H1 (cell line): Measurements from ENCODE around the gene LITAF. TPM values are rescaled to one million over a fixed set of nuclear protein-coding genes. Genes with fewer than 3 reads are reported as not detected.

Experiments
- CTCF ChIA-PET: fragments of 300-600 bp; sonication (Branson Sonifier 250); formaldehyde crosslinking; loops from one replicate; lab custom pipeline; 2021; ENCODE audit not compliant: partially characterized antibody; lab: Charles Lee
- POLR2A ChIA-PET: fragments of 300-600 bp; sonication (Branson Sonifier 250); formaldehyde crosslinking; loops from one replicate; lab custom pipeline; 2021; ENCODE audit warnings: inconsistent platforms; ENCODE audit not compliant: partially characterized antibody; lab: Charles Lee
- DNase-seq, 2 experiments: peaks; one replicate each; pipeline versions ENCODE4 v3.0.0 to v3.0.0-alpha.2; 2010 to 2022; ENCODE audit warnings: low spot score in 2 of 2, low read depth in 1 of 2, mixed read lengths in 1 of 2
- FAIRE-seq: peaks from 2 replicates; lab custom pipeline; 2011; peaks lifted over from hg19 to GRCh38; lab: Jason Lieb, UNC
- H2AFZ ChIP-seq: 2 replicates; pipeline ENCODE4 v1.8.1; 2012; ENCODE audit warnings: low read length, inconsistent platforms
- H2AK5ac ChIP-seq: 2 replicates; pipeline ENCODE4 v1.6.1; 2013; ENCODE audit warnings: low read depth, low read length
- H2BK120ac ChIP-seq: replicated peaks from 2 replicates; pipeline ENCODE3; 2013; ENCODE audit warnings: low read depth, low read length, inconsistent platforms
- H2BK12ac ChIP-seq: 2 replicates; pipeline ENCODE4 v1.6.1; 2013; ENCODE audit warnings: low read depth, low read length
- H2BK15ac ChIP-seq: 2 replicates; pipeline ENCODE4 v1.6.1; 2013; ENCODE audit warnings: low read length
- H2BK20ac ChIP-seq: 2 replicates; pipeline ENCODE4 v1.6.1; 2013; ENCODE audit warnings: low read length
- H2BK5ac ChIP-seq: 2 replicates; pipeline ENCODE4 v1.6.1; 2013; ENCODE audit warnings: low read depth, low read length
- H3K14ac ChIP-seq: 2 replicates; pipeline ENCODE4 v1.6.1; 2013; ENCODE audit warnings: inconsistent platforms; ENCODE audit not compliant: insufficient read length
- H3K18ac ChIP-seq: 2 replicates; pipeline ENCODE4 v1.6.1; 2013; ENCODE audit warnings: low read length; ENCODE audit errors: extremely low read depth
- H3K23ac ChIP-seq: 2 replicates; pipeline ENCODE4 v1.6.1; 2013; ENCODE audit warnings: inconsistent platforms; ENCODE audit not compliant: insufficient read length
- H3K23me2 ChIP-seq: 2 replicates; pipeline ENCODE4 v1.6.1; 2013; ENCODE audit warnings: low read depth, low read length
- H3K27ac ChIP-seq: 2 replicates; pipeline ENCODE4 v1.6.1; 2011; ENCODE audit warnings: low read depth, low read length, inconsistent platforms
- H3K27me3 ChIP-seq, 4 experiments: replicated peaks in 1 of 4; 1 replicate in 1 of 4; 2 replicates in 3 of 4; pipeline versions ENCODE4 v1.6.1 to v1.8.1; 2011 to 2013; ENCODE audit warnings: low read length in 3 of 4, mild to moderate bottlenecking in 3 of 4, inconsistent platforms in 2 of 4, mixed read lengths in 2 of 4, moderate library complexity in 1 of 4; ENCODE audit not compliant: control insufficient read depth in 3 of 4, insufficient read depth in 3 of 4; ENCODE audit errors: extremely low read depth in 1 of 4
- H3K36me3 ChIP-seq, 4 experiments: 2 replicates each; pipeline versions ENCODE4 v1.6.1 to v1.8.1; 2011 to 2013; ENCODE audit warnings: mild to moderate bottlenecking in 4 of 4, low read length in 3 of 4, moderate library complexity in 2 of 4, control low read depth in 1 of 4, inconsistent platforms in 1 of 4; ENCODE audit not compliant: insufficient read depth in 4 of 4, control insufficient read depth in 2 of 4
- H3K4ac ChIP-seq: replicated peaks from 2 replicates; pipeline ENCODE3; 2013; ENCODE audit warnings: low read length, low read depth, mixed read lengths, inconsistent platforms; ENCODE audit not compliant: insufficient read length
- H3K4me1 ChIP-seq, 4 experiments: replicated peaks in 1 of 4; 1 replicate in 1 of 4; 2 replicates in 3 of 4; pipeline versions ENCODE4 v1.6.1 to v1.8.1; 2011 to 2013; ENCODE audit warnings: low read length in 3 of 4, inconsistent platforms in 2 of 4, mixed read lengths in 1 of 4; ENCODE audit not compliant: insufficient read depth in 4 of 4, control insufficient read depth in 3 of 4
- H3K4me2 ChIP-seq, 2 experiments: 2 replicates each; pipeline versions ENCODE4 v1.6.1 to v1.8.1; 2011 to 2013; ENCODE audit warnings: low read depth in 2 of 2, low read length in 2 of 2, control low read depth in 1 of 2, inconsistent platforms in 1 of 2, mild to moderate bottlenecking in 1 of 2; ENCODE audit not compliant: insufficient read depth in 1 of 2
- H3K4me3 ChIP-seq, 4 experiments: fragments of 200-600, 300-600 bp in 1 of 4; sonication (generic), shearing (Covaris generic), sonication (Bioruptor Twin) in 1 of 4; 2 replicates each; pipeline versions ENCODE4 v1.5.1 to v1.8.1; 2011 to 2016; ENCODE audit warnings: low read length in 4 of 4, low read depth in 3 of 4, control low read depth in 2 of 4, inconsistent platforms in 2 of 4, mild to moderate bottlenecking in 2 of 4, mixed read lengths in 1 of 4, moderate library complexity in 1 of 4; ENCODE audit not compliant: insufficient read depth in 2 of 4; ENCODE audit errors: extremely low read depth in 1 of 4
- H3K56ac ChIP-seq: replicated peaks from 2 replicates; pipeline ENCODE3; 2013; ENCODE audit warnings: low read depth, mild to moderate bottlenecking, mixed read lengths, low read length, inconsistent platforms; ENCODE audit not compliant: insufficient read length
- H3K79me1 ChIP-seq: 2 replicates; pipeline ENCODE4 v1.6.1; 2013; ENCODE audit warnings: low read depth, low read length, control low read depth
- H3K79me2 ChIP-seq, 2 experiments: 2 replicates each; pipeline versions ENCODE4 v1.6.1 to v1.8.1; 2012 to 2013; ENCODE audit warnings: low read length in 2 of 2, mild to moderate bottlenecking in 2 of 2, inconsistent platforms in 1 of 2; ENCODE audit not compliant: insufficient read depth in 2 of 2, control insufficient read depth in 1 of 2
- H3K9ac ChIP-seq, 4 experiments: replicated peaks in 1 of 4; 1 replicate in 1 of 4; 2 replicates in 3 of 4; pipeline versions ENCODE4 v1.6.1 to v1.8.1; 2011 to 2013; ENCODE audit warnings: low read depth in 3 of 4, low read length in 3 of 4, control low read depth in 2 of 4, mild to moderate bottlenecking in 2 of 4, moderate library complexity in 2 of 4, inconsistent platforms in 1 of 4; ENCODE audit errors: extremely low read depth in 1 of 4
- H3K9me3 ChIP-seq, 2 experiments: 2 replicates each; pipeline versions ENCODE4 v1.6.1 to v1.8.1; 2012 to 2013; ENCODE audit warnings: mild to moderate bottlenecking in 2 of 2, moderate library complexity in 2 of 2, control low read depth in 1 of 2, inconsistent platforms in 1 of 2, low read depth in 1 of 2, low read length in 1 of 2, mixed read lengths in 1 of 2; ENCODE audit not compliant: insufficient read depth in 2 of 2
- H4K20me1 ChIP-seq, 2 experiments: replicated peaks in 1 of 2; 2 replicates each; pipeline versions ENCODE3 to v1.8.1; 2011 to 2013; ENCODE audit warnings: inconsistent platforms in 2 of 2, low read length in 2 of 2, mild to moderate bottlenecking in 1 of 2; ENCODE audit not compliant: insufficient read depth in 2 of 2, control insufficient read depth in 1 of 2
- H4K5ac ChIP-seq: 2 replicates; pipeline ENCODE4 v1.6.1; 2013; ENCODE audit warnings: low read length, low read depth, mixed read lengths, inconsistent platforms; ENCODE audit not compliant: insufficient read length
- H4K8ac ChIP-seq: 2 replicates; pipeline ENCODE4 v1.8.0; 2013; ENCODE audit warnings: mild to moderate bottlenecking, moderate library complexity, low read length, inconsistent platforms; ENCODE audit not compliant: insufficient read depth; ENCODE audit errors: extremely low read depth
- H4K91ac ChIP-seq: replicated peaks from 2 replicates; pipeline ENCODE3; 2013; ENCODE audit warnings: low read length, mixed read lengths, inconsistent platforms; ENCODE audit not compliant: insufficient read length
- BACH1 ChIP-seq: IDR thresholded peaks from 2 replicates; pipeline ENCODE4 v1.6.1; 2012; ENCODE audit warnings: low read length, improper control_type of control experiment
- BRCA1 ChIP-seq: IDR thresholded peaks from 2 replicates; pipeline ENCODE4 v1.6.1; 2012; ENCODE audit warnings: low read depth, low read length, improper control_type of control experiment
- CHD2 ChIP-seq: IDR thresholded peaks from 2 replicates; pipeline ENCODE4 v1.6.1; 2012; ENCODE audit warnings: low read length, improper control_type of control experiment
- EZH2 ChIP-seq: fragments of 200-600 bp; sonication (generic); IDR thresholded peaks from 2 replicates; pipeline ENCODE4 v1.7.1; 2012; ENCODE audit warnings: low read depth, mild to moderate bottlenecking, moderate library complexity, low read length, inconsistent platforms; ENCODE audit not compliant: severe bottlenecking
- GABPA ChIP-seq: IDR thresholded peaks from 2 replicates; pipeline ENCODE4 v1.6.1; 2011; ENCODE audit warnings: mild to moderate bottlenecking, low read length, moderate library complexity, borderline replicate concordance; ENCODE audit not compliant: insufficient read depth
- MAFK ChIP-seq: IDR thresholded peaks from 2 replicates; pipeline ENCODE4 v1.6.1; 2012; ENCODE audit warnings: low read depth, mild to moderate bottlenecking, improper control_type of control experiment, low read length
- POLR2A ChIP-seq, 2 experiments: IDR thresholded peaks; 1 replicate in 1 of 2; 2 replicates in 1 of 2; pipeline ENCODE4 v1.6.1; 2011; ENCODE audit warnings: low read depth in 2 of 2, low read length in 2 of 2, mild to moderate bottlenecking in 2 of 2; ENCODE audit errors: control extremely low read depth in 1 of 2
- SUZ12 ChIP-seq: fragments of 200-600 bp; sonication (generic); IDR thresholded peaks from 2 replicates; pipeline ENCODE4 v1.6.1; 2012; ENCODE audit warnings: mild to moderate bottlenecking, inconsistent platforms, low read length, moderate library complexity, mixed read lengths
- TCF12 ChIP-seq: IDR thresholded peaks from 2 replicates; pipeline ENCODE4 v1.6.1; 2011; ENCODE audit warnings: low read depth, mild to moderate bottlenecking, low read length
- TEAD4 ChIP-seq: IDR thresholded peaks from 2 replicates; pipeline ENCODE4 v1.6.1; 2012; ENCODE audit warnings: low read depth, low read length, inconsistent platforms, mixed read lengths
- WGBS, 2 experiments: shearing (Covaris generic) in 1 of 2; methylation state at CpG; one replicate each; pipeline versions ENCODE4 v1.1.6 to v1.1.7; 2013 to 2015; ENCODE audit warnings: low lambda C conversion rate in 2 of 2, mixed read lengths in 2 of 2, inconsistent platforms in 1 of 2, low coverage in 1 of 2, missing lambda C conversion rate in 1 of 2; ENCODE audit not compliant: insufficient replicate concordance in 2 of 2, insufficient coverage in 1 of 2, insufficient read length in 1 of 2; ENCODE audit errors: extremely low coverage in 1 of 2, missing lambda C conversion rate in 1 of 2; 5-methylcytosine and 5-hydroxymethylcytosine counted together
- polyA plus RNA-seq, 7 experiments: library from polyadenylated mRNA; depleted of rRNA in 3 of 7; stranded (reverse) in 5 of 7; unstranded in 2 of 7; fragments of >200 nt in 5 of 7; fragments of 200-250 nt in 2 of 7; gene quantifications; 1 replicate in 5 of 7; 2 replicates in 1 of 7; 4 replicates in 1 of 7; pipeline versions ENCODE4 v1.2.1 to v1.2.3, GENCODE V29; 2011 to 2013; ENCODE audit warnings: missing spikeins in 2 of 7, mixed read lengths in 2 of 7
- total RNA-seq: library from RNA; stranded (reverse); fragmentation: NEBNext Ultra II Directional; extraction: Animal tissue kit (Norgen Biotek cat#: 25700); gene quantifications from 2 replicates; pipeline ENCODE4 v1.2.1, GENCODE V29; 2021

The LITAF gene
- total and polyA plus RNA-seq, 2 of the 8 experiments (the other 6 are each of a cell fraction or from before 2014, with no cell fraction given): 165 to 205 TPM

GRCh38 chr16:11517961-11518360 lies 68.8 kb downstream of the LITAF start:
- no peak for FAIRE-seq
- Histone ChIP-seq H2BK5ac (no peak overlapping the region), H3K9me3 (no peaks in the 10 kb centered on the region), H2BK20ac (no peak overlapping the region), H4K91ac (peak overlapping the region; percentile 47), H3K4me2 (no peak overlapping the region), H3K23ac (no peak overlapping the region), H4K5ac (no peak overlapping the region), H3K36me3 (no peaks in the 10 kb centered on the region), H3K18ac (peak overlapping the region; percentile 15; the same call in 1 of the 2 replicates), H4K8ac (no peak overlapping the region), H3K79me2 (no peaks in the 10 kb centered on the region), H3K79me1 (no peaks in the 10 kb centered on the region), H3K27me3 (no peaks in the 10 kb centered on the region), H2AFZ (no peak overlapping the region), H3K27ac (no peak overlapping the region), H4K20me1 (no peaks in the 10 kb centered on the region), H3K23me2 (no peaks in the 10 kb centered on the region; the same call in 1 of the 2 replicates), H2BK15ac (no peak overlapping the region), H2BK12ac (no peak overlapping the region), H3K56ac (no peak overlapping the region), H2BK120ac (no peak overlapping the region), H3K4me3 (no peak overlapping the region), H2AK5ac (no peak overlapping the region), H3K14ac (no peak overlapping the region), H3K4me1 (peaks cover 0 to 13% (median 4%) of the 10 kb centered on the region in 4 experiments; a peak in 5 of 7 replicates), H3K4ac (no peak overlapping the region), H3K9ac (no peak overlapping the region)
- DNase-seq: no peak
- TF ChIP-seq TEAD4: no peak
- no peak for TF ChIP-seq GABPA
- no peak for TF ChIP-seq CHD2
- no peak for TF ChIP-seq BRCA1
- no peak for TF ChIP-seq EZH2
- TF ChIP-seq SUZ12: no peak
- TF ChIP-seq POLR2A (IDR thresholded peaks at IDR 0.05; ENCODE audit: control extremely low read depth in 1 of 2, low read depth in 2 of 2, low read length in 2 of 2): no peak
- no peak for TF ChIP-seq BACH1
- TF ChIP-seq TCF12: no peak
- no peak for TF ChIP-seq MAFK
- ChIA-PET CTCF (interaction anchor here (0.8 to 7.8 kb wide), 4 partner anchors 12 to 146 kb away, joined by 3 to 55 read pairs (median 4); no protein-coding TSS in a partner anchor), POLR2A (interaction anchor here (1.5 to 1.8 kb wide), 2 partner anchors 8 to 15 kb away, joined by 5 to 6 read pairs; no protein-coding TSS in a partner anchor)
- 78% methylated on average over 5 of the region's 5 CpGs; no CpG with 5 or more reads in 1 of the 2 experiments for WGBS, 2 experiments
